Endothelial cell of umbilical vein (primary cell): ENCODE data around the gene EHBP1L1. TPM values are rescaled to one million over a fixed set of nuclear protein-coding genes. Genes with fewer than 3 reads are reported as not detected.

Experiments used
- BruUV-seq: library from RNA; stranded (reverse); fragments of 400-500 nt; replicated peaks from 2 replicates; lab custom pipeline; 2021; lab: Mats Ljungman, UMichigan
- CTCF ChIA-PET: fragments of 300-600, 350-600 bp; sonication (Branson Sonifier 250); formaldehyde crosslinking; loops from one replicate; lab custom pipeline; 2021; ENCODE audit warnings: antibody characterized with exemption, inconsistent platforms; lab: Charles Lee
- POLR2A ChIA-PET: fragments of 300-600, 350-600 bp; sonication (Branson Sonifier 250); formaldehyde crosslinking; loops from one replicate; lab custom pipeline; 2021; ENCODE audit warnings: antibody characterized with exemption, inconsistent platforms; lab: Charles Lee
- DNase-seq: peaks from one replicate; pipeline ENCODE4 v3.0.0-alpha.2; 2011; ENCODE audit warnings: low read depth, low spot score
- FAIRE-seq: peaks from 2 replicates; lab custom pipeline; 2011; peaks lifted over from hg19 to GRCh38; lab: Jason Lieb, UNC
- H2AFZ ChIP-seq: 2 replicates; pipeline ENCODE4 v1.6.0; 2012; ENCODE audit warnings: low read depth, low read length, control low read depth, inconsistent platforms
- H3K27ac ChIP-seq: 2 replicates; pipeline ENCODE4 v1.5.1; 2011; ENCODE audit warnings: low read depth, mild to moderate bottlenecking, control low read depth, low read length, moderate library complexity; ENCODE audit not compliant: insufficient read depth
- H3K27me3 ChIP-seq, 2 experiments: 2 replicates each; pipeline versions ENCODE4 v1.6.0 to v1.6.1; 2011; ENCODE audit warnings: low read length in 2 of 2, mixed read lengths in 1 of 2; ENCODE audit not compliant: control insufficient read depth in 2 of 2, insufficient read depth in 2 of 2
- H3K36me3 ChIP-seq, 2 experiments: 2 replicates in 1 of 2; 3 replicates in 1 of 2; pipeline ENCODE4 v1.5.1; 2011; ENCODE audit warnings: low read length in 2 of 2, mild to moderate bottlenecking in 1 of 2, moderate library complexity in 1 of 2; ENCODE audit not compliant: control insufficient read depth in 2 of 2, insufficient read depth in 2 of 2; ENCODE audit errors: extremely low read depth in 1 of 2
- H3K4me1 ChIP-seq: 3 replicates; pipeline ENCODE4 v1.5.1; 2011; ENCODE audit warnings: mild to moderate bottlenecking, low read length; ENCODE audit not compliant: control insufficient read depth, insufficient read depth; ENCODE audit errors: extremely low read depth
- H3K4me2 ChIP-seq: 2 replicates; pipeline ENCODE4 v1.6.1; 2011; ENCODE audit warnings: low read length, control low read depth, mixed read lengths; ENCODE audit not compliant: insufficient read depth
- H3K4me3 ChIP-seq, 3 experiments: fragments of 200-600 bp in 1 of 3; sonication (generic), shearing (Covaris generic) in 1 of 3; replicated peaks in 1 of 3; 2 replicates each; pipeline ENCODE4 v1.5.1; 2011 to 2016; ENCODE audit warnings: control low read depth in 3 of 3, low read length in 3 of 3, mild to moderate bottlenecking in 2 of 3, inconsistent platforms in 1 of 3, low read depth in 1 of 3, moderate library complexity in 1 of 3; ENCODE audit not compliant: insufficient read depth in 1 of 3
- H3K79me2 ChIP-seq: 2 replicates; pipeline ENCODE4 v1.6.0; 2012; ENCODE audit warnings: low read length, inconsistent platforms; ENCODE audit not compliant: control insufficient read depth, insufficient read depth
- H3K9ac ChIP-seq: replicated peaks from 2 replicates; pipeline ENCODE3; 2011; ENCODE audit warnings: low read length, control low read depth; ENCODE audit not compliant: insufficient read depth; ENCODE audit errors: extremely low read depth
- H3K9me1 ChIP-seq: replicated peaks from 3 replicates; pipeline ENCODE4 v1.6.0; 2011; ENCODE audit warnings: mild to moderate bottlenecking, low read length; ENCODE audit not compliant: control insufficient read depth, insufficient read depth; ENCODE audit errors: extremely low read depth
- H3K9me3 ChIP-seq: replicated peaks from 2 replicates; pipeline ENCODE4 v1.5.1; 2012; ENCODE audit warnings: low read length, inconsistent platforms; ENCODE audit not compliant: control insufficient read depth, insufficient read depth
- H4K20me1 ChIP-seq: replicated peaks from 2 replicates; pipeline ENCODE3; 2011; ENCODE audit warnings: mild to moderate bottlenecking, low read length; ENCODE audit not compliant: control insufficient read depth, insufficient read depth; ENCODE audit errors: extremely low read depth
- CTCF ChIP-seq, 2 donors: IDR thresholded peaks; 1 replicate in 1 of 2; 2 replicates in 1 of 2; pipeline ENCODE4 v1.5.1; 2011; ENCODE audit warnings: low read length in 2 of 2, mild to moderate bottlenecking in 2 of 2, moderate library complexity in 2 of 2, control low read depth in 1 of 2, inconsistent platforms in 1 of 2, low read depth in 1 of 2; ENCODE audit not compliant: insufficient read depth in 1 of 2; ENCODE audit errors: extremely low read depth in 1 of 2
- EZH2 ChIP-seq: IDR thresholded peaks from 2 replicates; pipeline ENCODE4 v1.6.1; 2012; ENCODE audit warnings: borderline replicate concordance, low read depth, mild to moderate bottlenecking, moderate library complexity, low read length, inconsistent platforms; ENCODE audit not compliant: severe bottlenecking
- FOS ChIP-seq: IDR thresholded peaks from 2 replicates; pipeline ENCODE4 v1.6.1; 2011; ENCODE audit warnings: mild to moderate bottlenecking, low read length, moderate library complexity, borderline replicate concordance; ENCODE audit not compliant: insufficient read depth
- GATA2 ChIP-seq: IDR thresholded peaks from 2 replicates; pipeline ENCODE4 v1.7.0; 2011; ENCODE audit warnings: low read depth, mild to moderate bottlenecking, moderate library complexity, mixed read lengths, low read length; ENCODE audit not compliant: insufficient read length, insufficient read depth
- JUN ChIP-seq: IDR thresholded peaks from 2 replicates; pipeline ENCODE4 v1.6.1; 2011; ENCODE audit warnings: borderline replicate concordance, low read depth; ENCODE audit not compliant: insufficient read length, insufficient read depth
- MAX ChIP-seq: IDR thresholded peaks from 2 replicates; pipeline ENCODE4 v1.6.1; 2011; ENCODE audit not compliant: insufficient read depth, insufficient read length
- MYC ChIP-seq: IDR thresholded peaks from one replicate; pipeline ENCODE4 v1.6.1; 2011; ENCODE audit warnings: mild to moderate bottlenecking, low read depth, low read length
- POLR2A ChIP-seq: IDR thresholded peaks from 2 replicates; pipeline ENCODE4 v1.6.1; 2012; ENCODE audit warnings: low read depth, mild to moderate bottlenecking, control low read depth, low read length
- POLR2AphosphoS5 ChIP-seq: IDR thresholded peaks from 2 replicates; pipeline ENCODE4 v1.6.1; 2012; ENCODE audit warnings: low read depth, mild to moderate bottlenecking, control low read depth, low read length, moderate library complexity; ENCODE audit not compliant: insufficient read depth
- dilution Hi-C: fragments of 300-500 bp; cut with MboI; formaldehyde crosslinking; loops from one replicate; pipeline ENCODE4 v1.15.0; 2019; ENCODE audit warnings: low sequenced_read_pairs; ENCODE audit not compliant: extremely low pct_ligation_motif_present
- intact Hi-C: fragments of 100-400 bp; cut with micrococcal nuclease; formaldehyde crosslinking; loops from one replicate; pipeline ENCODE4 v1.10.0; 2022
- polyA plus RNA-seq, 4 experiments: library from polyadenylated mRNA; depleted of rRNA in 3 of 4; stranded (reverse) in 3 of 4; unstranded in 1 of 4; fragments of >200 nt; gene quantifications; 2 replicates each; pipeline versions ENCODE4 v1.2.1 to v1.2.3, GENCODE V29; 2011 to 2012; ENCODE audit warnings: missing spikeins in 1 of 4
- total RNA-seq: library from RNA; stranded (reverse); gene quantifications from 2 replicates; pipeline ENCODE4 v1.2.3, GENCODE V29; 2021

Gene EHBP1L1
- total and polyA plus RNA-seq, 2 donors (not counting 3 experiments of a cell fraction or from before 2014, with no cell fraction given), result 12.7 to 19.7 TPM

- H3K4me2 ChIP-seq, result no peak overlapping the region
- no peaks in the 10 kb centered on the region for H3K9me3 ChIP-seq
- no peaks in the 10 kb centered on the region for H3K4me1 ChIP-seq
- TF ChIP-seq JUN (no peak), POLR2A (no peak), CTCF (IDR thresholded peaks at IDR 0.05; ENCODE audit: extremely low read depth in 1 of 2, insufficient read depth in 1 of 2, low read depth in 1 of 2, low read length in 2 of 2) (no peak), MAX (no peak), EZH2 (no peak), MYC (no peak), POLR2AphosphoS5 (no peak), FOS (no peak), GATA2 (no peak)
- DNase-seq (no peak), FAIRE-seq (no peak)
- H3K27ac ChIP-seq, result no peak overlapping the region
- no peaks in the 10 kb centered on the region for H4K20me1 ChIP-seq
- ChIA-PET POLR2A (no interaction called here), CTCF (interaction anchor here (0.9 to 12.2 kb wide), 6 partner anchors 8 to 45 kb away, joined by 3 to 206 read pairs (median 18); partner anchors contain the start of genes EHBP1L1, FAM89B, PCNX3 and ZNRD2)
- no peak overlapping the region for H3K9ac ChIP-seq
- H3K79me2 ChIP-seq, result no peaks in the 10 kb centered on the region
- intact Hi-C loops, result no loop called here
- H3K9me1 ChIP-seq, result no peaks in the 10 kb centered on the region
- dilution Hi-C loops, result no loop called here
- H3K36me3 ChIP-seq, result no peaks in the 10 kb centered on the region
- no peaks in the 10 kb centered on the region for H3K27me3 ChIP-seq
- BruUV-seq, result no TSS peak
- no peak overlapping the region for H3K4me3 ChIP-seq
- no peak overlapping the region for H2AFZ ChIP-seq
Measured at GRCh38 chr11:65585396-65586246, 9.8 kb downstream of the EHBP1L1 start.
